Kidney (tissue), 14 donors: ENCODE measurements around the gene CXorf49. TPM values are rescaled to one million over a fixed set of nuclear protein-coding genes. Genes with fewer than 3 reads are reported as not detected.
"Not testable (repeated sequence)": the region's sequence is repeated elsewhere in the genome, so short reads cannot be mapped to it uniquely, and the experiment has no call there.

ENCODE experiments used
- DNase-seq, 5 donors: peaks; one replicate each; pipeline ENCODE4 v3.0.0-alpha.2; 2013 to 2020
- FAIRE-seq: peaks from 2 replicates; lab custom pipeline; 2012; peaks lifted over from hg19 to GRCh38; lab: Jason Lieb, UNC
- H3K27ac ChIP-seq, 2 donors: one replicate each; pipeline ENCODE4 v1.7.0; 2013; ENCODE audit warnings: low read depth in 2 of 2, low read length in 2 of 2, inconsistent platforms in 1 of 2
- H3K27me3 ChIP-seq: one replicate; pipeline ENCODE4 v1.7.1; 2013; ENCODE audit warnings: low read length, inconsistent platforms; ENCODE audit not compliant: control insufficient read depth, insufficient read depth
- H3K36me3 ChIP-seq, 3 donors: one replicate each; pipeline versions ENCODE4 v1.7.0 to v1.7.1; 2013; ENCODE audit warnings: low read length in 3 of 3, control low read depth in 1 of 3, inconsistent platforms in 1 of 3; ENCODE audit not compliant: insufficient read depth in 3 of 3, control insufficient read depth in 2 of 3
- H3K4me1 ChIP-seq, 3 donors: one replicate each; pipeline versions ENCODE4 v1.7.0 to v1.7.1; 2013; ENCODE audit warnings: low read length in 3 of 3, inconsistent platforms in 1 of 3, low read depth in 1 of 3; ENCODE audit not compliant: control insufficient read depth in 2 of 3, insufficient read depth in 2 of 3
- H3K4me3 ChIP-seq, 3 donors: one replicate each; pipeline versions ENCODE4 v1.7.0 to v1.8.1; 2013; ENCODE audit warnings: low read length in 3 of 3, control low read depth in 1 of 3, inconsistent platforms in 1 of 3
- H3K9ac ChIP-seq, 3 donors: one replicate each; pipeline versions ENCODE4 v1.7.0 to v1.7.1; 2013; ENCODE audit warnings: low read length in 3 of 3, control low read depth in 1 of 3, inconsistent platforms in 1 of 3
- H3K9me3 ChIP-seq, 3 donors: one replicate each; pipeline versions ENCODE4 v1.7.0 to v1.7.1; 2013; ENCODE audit warnings: low read length in 3 of 3, control low read depth in 1 of 3, inconsistent platforms in 1 of 3; ENCODE audit not compliant: control insufficient read depth in 2 of 3, insufficient read depth in 1 of 3
- CTCF ChIP-seq: IDR thresholded peaks from 3 replicates; pipeline ENCODE4 v1.5.1; 2012; ENCODE audit warnings: mild to moderate bottlenecking, moderate library complexity, borderline replicate concordance; ENCODE audit not compliant: insufficient read depth; ENCODE audit errors: extremely low read depth
- intact Hi-C: fragments of 100-400 bp; cut with DNase I; formaldehyde crosslinking; loops from one replicate; pipeline ENCODE4 v1.11.1; 2022
- polyA plus RNA-seq: library from polyadenylated mRNA; stranded (reverse); fragments of 350-450 nt; fragmentation: Illumina TruSeq; extraction: RNeasy Lipid Tissue Mini Kit (QIAGEN cat#74804); gene quantifications from one replicate; pipeline ENCODE4 v1.2.3, GENCODE V29; 2014; ENCODE audit warnings: low read depth, low replicate concordance; ENCODE audit not compliant: insufficient read depth
- total RNA-seq: library from RNA; stranded (reverse); fragmentation: NEBNext Ultra II Directional; extraction: Animal tissue kit (Norgen Biotek cat#: 25700); gene quantifications from one replicate; pipeline ENCODE4 v1.2.1, GENCODE V29; 2021
- donor health status: control.
- donor health status: control.
- donor health status: control.
- donor health status: control.
- donor health status: control.
- donor health status: DM: yes; HTN: yes; CAD: no.
- donor health status: Normal renal cell carcinoma (clear cell type).

Gene CXorf49
- total and polyA plus RNA-seq, 2 donors from 2014 or later: not detected

- Histone ChIP-seq H3K36me3 (no peaks in the 10 kb centered on the region), H3K4me3 (no peak overlapping the region), H3K27me3 (no peaks in the 10 kb centered on the region), H3K9me3 (no peaks in the 10 kb centered on the region), H3K4me1 (no peaks in the 10 kb centered on the region), H3K27ac (no peak overlapping the region), H3K9ac (no peak overlapping the region)
- DNase-seq: no peak
- no peak for FAIRE-seq
- intact Hi-C loops: no loop called here
- TF ChIP-seq CTCF: no peak
Observed at GRCh38 chrX:71671938-71672337, 46.1 kb downstream of the CXorf49 start.

GRCh38 chrX:71671043-71671780, 46.9 kb downstream of the CXorf49 start:
- TF ChIP-seq CTCF: no peak
- Histone ChIP-seq H3K9ac (no peak overlapping the region), H3K27ac (no peak overlapping the region), H3K27me3 (no peaks in the 10 kb centered on the region), H3K4me3 (no peak overlapping the region), H3K36me3 (no peaks in the 10 kb centered on the region), H3K9me3 (no peaks in the 10 kb centered on the region), H3K4me1 (no peaks in the 10 kb centered on the region)
- intact Hi-C loops: no loop called here
- DNase-seq (peak in 1 of 5 donors; percentile 53), FAIRE-seq (no peak)

- H3K4me3 ChIP-seq, H3K36me3 ChIP-seq, H3K9me3 ChIP-seq, intact Hi-C loops, H3K9ac ChIP-seq, FAIRE-seq, H3K4me1 ChIP-seq, H3K27me3 ChIP-seq, H3K27ac ChIP-seq: not testable (repeated sequence)
- DNase-seq: peak in 4 of 5 donors; percentile 37 to 43 (median 38)
- TF ChIP-seq CTCF: peak; percentile 24
Observed at GRCh38 chrX:71669947-71670346, 48.1 kb downstream of the CXorf49 start.
